Parathyroid adenoma (tissue), 2 donors: ENCODE data around the gene RNF223.
"Not testable (repeated sequence)": the region's sequence is repeated elsewhere in the genome, so short reads cannot be mapped to it uniquely, and the experiment has no call there.

Experiments
- H2AFZ ChIP-seq: fragments of 300-600 bp; sonication (generic); one replicate; pipeline ENCODE4 v1.7.0; 2017; ENCODE audit warnings: antibody characterized with exemption, mild to moderate bottlenecking
- H3K27ac ChIP-seq: fragments of 300-600 bp; sonication (generic); one replicate; pipeline ENCODE4 v1.7.0; 2017
- H3K27me3 ChIP-seq: fragments of 300-600 bp; sonication (generic); one replicate; pipeline ENCODE4 v1.7.0; 2017; ENCODE audit warnings: low read length; ENCODE audit not compliant: control insufficient read depth, insufficient read depth
- H3K36me3 ChIP-seq: fragments of 300-600 bp; sonication (generic); one replicate; pipeline ENCODE4 v1.7.0; 2017; ENCODE audit warnings: low read length; ENCODE audit not compliant: control insufficient read depth, insufficient read depth
- H3K4me1 ChIP-seq: fragments of 300-600 bp; sonication (generic); one replicate; pipeline ENCODE4 v1.7.0; 2017; ENCODE audit warnings: control low read depth
- H3K4me2 ChIP-seq: fragments of 300-600 bp; sonication (generic); one replicate; pipeline ENCODE4 v1.7.0; 2017; ENCODE audit warnings: low read length
- H3K4me3 ChIP-seq: fragments of 300-600 bp; sonication (generic); one replicate; pipeline ENCODE4 v1.7.0; 2017; ENCODE audit warnings: low read depth, low read length
- H3K79me2 ChIP-seq: fragments of 300-600 bp; sonication (generic); one replicate; pipeline ENCODE4 v1.7.0; 2017; ENCODE audit warnings: control low read depth
- H3K9ac ChIP-seq: fragments of 300-600 bp; sonication (generic); one replicate; pipeline ENCODE4 v1.7.0; 2017; ENCODE audit warnings: mild to moderate bottlenecking
- H3K9me3 ChIP-seq: fragments of 300-600 bp; sonication (generic); one replicate; pipeline ENCODE4 v1.7.0; 2017; ENCODE audit warnings: low read length; ENCODE audit not compliant: control insufficient read depth
- CTCF ChIP-seq: fragments of 300-600 bp; sonication (generic); IDR thresholded peaks from one replicate; pipeline ENCODE4 v1.7.0; 2017; ENCODE audit warnings: antibody characterized with exemption, mild to moderate bottlenecking
- donor health status: primary hyperparathyroidism.

Gene RNF223

GRCh38 chr1:1060281-1061000 is 13.7 kb downstream of the RNF223 start:
- H3K9ac ChIP-seq = no peak overlapping the region
- H3K27ac ChIP-seq = no peak overlapping the region
- no peak overlapping the region for H3K4me3 ChIP-seq
- no peak overlapping the region for H3K4me2 ChIP-seq
- no peaks in the 10 kb centered on the region for H3K79me2 ChIP-seq
- peaks cover 2% of the 10 kb centered on the region for H3K27me3 ChIP-seq
- no peaks in the 10 kb centered on the region for H3K9me3 ChIP-seq
- no peaks in the 10 kb centered on the region for H3K36me3 ChIP-seq
- TF ChIP-seq CTCF = no peak
- no peaks in the 10 kb centered on the region for H3K4me1 ChIP-seq
- no peak overlapping the region for H2AFZ ChIP-seq

GRCh38 chr1:1059494-1060280 is 14.4 kb downstream of the RNF223 start:
- H3K4me3 ChIP-seq = peak overlapping the region; percentile 27
- H2AFZ ChIP-seq = no peak overlapping the region
- H3K27ac ChIP-seq = no peak overlapping the region
- no peak for TF ChIP-seq CTCF
- H3K9ac ChIP-seq = no peak overlapping the region
- no peaks in the 10 kb centered on the region for H3K4me1 ChIP-seq
- H3K9me3 ChIP-seq = no peaks in the 10 kb centered on the region
- H3K79me2 ChIP-seq = no peaks in the 10 kb centered on the region
- H3K36me3 ChIP-seq = no peaks in the 10 kb centered on the region
- peaks cover 2% of the 10 kb centered on the region for H3K27me3 ChIP-seq
- peak overlapping the region; percentile 72 for H3K4me2 ChIP-seq

GRCh38 chr1:1058921-1059493 is 15.1 kb downstream of the RNF223 start:
- Histone ChIP-seq H3K36me3 (no peaks in the 10 kb centered on the region), H3K9ac (no peak overlapping the region), H2AFZ (no peak overlapping the region), H3K9me3 (no peaks in the 10 kb centered on the region), H3K27me3 (peaks cover 2% of the 10 kb centered on the region), H3K79me2 (no peaks in the 10 kb centered on the region), H3K4me3 (peak overlapping the region; percentile 27), H3K4me2 (peak overlapping the region; percentile 72), H3K27ac (no peak overlapping the region), H3K4me1 (no peaks in the 10 kb centered on the region)
- TF ChIP-seq CTCF = no peak

GRCh38 chr1:1058088-1058905 is 15.8 kb downstream of the RNF223 start:
- no peak overlapping the region for H2AFZ ChIP-seq
- no peaks in the 10 kb centered on the region for H3K79me2 ChIP-seq
- no peak overlapping the region for H3K27ac ChIP-seq
- H3K27me3 ChIP-seq = peaks cover 2% of the 10 kb centered on the region
- no peak overlapping the region for H3K4me2 ChIP-seq
- no peaks in the 10 kb centered on the region for H3K4me1 ChIP-seq
- TF ChIP-seq CTCF = no peak
- H3K4me3 ChIP-seq = no peak overlapping the region
- H3K36me3 ChIP-seq = no peaks in the 10 kb centered on the region
- no peaks in the 10 kb centered on the region for H3K9me3 ChIP-seq
- no peak overlapping the region for H3K9ac ChIP-seq

- not testable (repeated sequence) for H3K27me3 ChIP-seq, H3K9me3 ChIP-seq, H3K4me1 ChIP-seq, H2AFZ ChIP-seq, H3K4me2 ChIP-seq, H3K79me2 ChIP-seq, H3K27ac ChIP-seq, H3K9ac ChIP-seq, H3K4me3 ChIP-seq, H3K36me3 ChIP-seq
Measured at GRCh38 chr1:1057769-1058087, 16.4 kb downstream of the RNF223 start.
